Erythroblast (primary cell): ENCODE measurements around the gene SLC35G6.
"Not testable (repeated sequence)": the region's sequence is repeated elsewhere in the genome, so short reads cannot be mapped to it uniquely, and the experiment has no call there.

ENCODE experiments used
- DNase-seq, 2 experiments: peaks; one replicate each; lab custom pipeline; 2025; lab: John Stamatoyannopoulos, UW
- GATA1 ChIP-seq: IDR thresholded peaks from 2 replicates; pipeline ENCODE4 v1.6.1; 2011; ENCODE audit warnings: low read depth, mild to moderate bottlenecking, control low read depth, low read length, moderate library complexity
- POLR2A ChIP-seq: IDR thresholded peaks from 2 replicates; pipeline ENCODE4 v1.6.1; 2011; ENCODE audit warnings: mild to moderate bottlenecking, low read length

Gene SLC35G6

DNA sequence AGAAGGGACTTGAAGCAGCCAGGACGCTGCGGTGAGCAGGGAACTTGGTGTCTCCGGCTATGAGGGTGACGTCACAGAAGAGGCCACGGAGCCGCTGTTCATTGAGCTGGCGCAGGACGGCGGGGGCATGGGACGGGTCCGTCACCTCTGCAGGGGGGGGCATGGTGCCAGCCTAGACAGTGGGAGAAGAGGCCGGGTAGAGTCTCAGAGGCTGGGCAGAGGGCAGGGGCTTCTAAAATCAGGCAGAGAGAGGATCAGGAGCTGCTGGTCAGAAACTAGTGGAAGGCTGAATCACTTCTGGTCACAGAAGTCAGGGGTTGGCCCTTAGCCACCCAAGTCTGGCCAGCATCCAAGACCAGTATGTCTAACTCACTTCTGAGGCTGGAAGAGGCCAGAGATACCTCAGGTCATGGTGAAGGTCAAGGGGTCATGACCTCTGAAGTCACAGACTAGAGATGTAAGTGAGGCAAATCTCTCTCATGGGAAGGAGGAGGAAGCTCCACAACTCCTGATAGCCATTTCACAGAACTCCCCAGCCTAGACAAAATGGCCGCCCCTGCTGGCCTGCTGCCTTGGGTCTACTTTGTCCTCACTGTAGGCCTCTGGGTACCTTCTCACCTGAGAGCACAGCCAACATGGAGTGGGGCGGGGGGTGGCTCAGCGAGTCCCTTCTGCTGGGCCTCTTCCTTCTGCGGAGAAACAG is 14.5 kb upstream of the SLC35G6 start:
- DNase-seq = peak; percentile 71 to 74

DNA sequence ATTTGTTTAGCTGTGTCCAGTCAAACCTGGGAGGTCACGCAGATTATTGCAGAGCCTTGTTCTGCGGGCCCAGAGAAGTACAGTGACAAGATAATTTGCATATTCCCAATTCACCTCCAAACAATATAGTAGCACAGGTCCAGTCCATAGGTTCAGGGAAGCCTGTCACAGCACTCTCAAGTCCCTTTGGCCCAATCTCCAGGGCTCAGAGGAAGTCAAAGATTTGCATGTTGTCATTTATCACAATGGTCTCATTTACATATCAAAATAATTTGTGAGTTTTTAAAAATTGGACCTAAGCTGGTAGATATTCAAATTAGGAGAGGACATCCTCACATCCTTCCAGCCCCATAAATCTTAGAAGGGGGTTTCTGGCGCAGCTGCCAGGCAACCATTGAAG is 13.7 kb upstream of the SLC35G6 start:
- TF ChIP-seq POLR2A (no peak), GATA1 (no peak)

More for the DNA sequence above, 14.5 kb upstream of the SLC35G6 start:
- TF ChIP-seq POLR2A = no peak
- TF ChIP-seq GATA1 = no peak

DNA sequence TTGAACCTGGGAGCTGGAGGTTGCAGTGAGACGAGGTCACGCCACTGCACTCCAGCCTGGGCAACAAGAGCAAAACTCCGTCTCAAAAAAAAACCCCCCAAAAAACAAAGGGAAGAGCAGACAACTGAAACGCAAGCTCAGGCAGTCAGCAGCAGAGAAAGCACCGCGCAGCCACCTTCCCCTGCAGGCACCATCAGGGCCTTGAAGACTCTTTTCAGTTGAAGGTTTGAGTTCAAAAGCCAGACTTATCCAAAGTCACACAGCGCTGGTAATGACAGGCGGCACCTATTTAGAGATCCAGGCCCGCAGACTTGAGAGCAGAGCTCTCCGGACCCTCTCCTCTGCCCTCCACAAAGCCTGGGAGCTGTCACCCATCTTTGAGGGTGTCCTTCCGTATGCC is 13.0 kb upstream of the SLC35G6 start:
- DNase-seq = no peak
- no peak for TF ChIP-seq POLR2A
- no peak for TF ChIP-seq GATA1

More for the DNA sequence above, 13.7 kb upstream of the SLC35G6 start:
- DNase-seq = no peak

DNA sequence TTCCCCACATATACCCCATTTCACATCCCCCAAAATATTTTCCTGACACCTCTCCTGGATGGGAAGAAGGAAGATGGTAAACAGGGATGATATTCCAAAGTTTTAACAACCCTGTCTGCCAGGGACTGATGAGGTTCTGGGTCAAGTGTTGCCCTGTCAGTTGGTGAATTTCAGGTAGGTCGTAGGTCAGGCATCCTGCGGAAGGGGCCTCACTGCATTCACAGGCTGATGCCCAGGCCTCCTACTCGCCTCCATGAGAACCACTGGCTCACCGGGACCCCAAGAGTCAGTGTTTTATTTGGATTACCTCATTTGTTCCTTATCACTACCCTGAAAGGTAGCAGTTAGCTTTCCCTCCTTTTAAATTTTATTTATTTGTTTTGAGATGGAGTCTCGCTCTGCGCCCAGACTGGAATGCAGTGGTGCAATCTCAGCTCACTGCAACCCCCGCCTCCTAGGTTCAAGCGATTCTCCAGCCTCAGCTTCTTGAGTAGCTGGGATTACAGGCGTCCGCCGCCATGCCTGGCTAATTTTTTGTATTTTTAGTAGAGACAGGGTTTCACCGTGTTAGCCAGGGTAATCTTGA is 12.3 kb upstream of the SLC35G6 start:
- no peak for DNase-seq
- TF ChIP-seq POLR2A (no peak), GATA1 (no peak)

- not testable (repeated sequence) for DNase-seq
Measured at GRCh38 chr17:7469843-7470242, 11.4 kb upstream of the SLC35G6 start.

DNA sequence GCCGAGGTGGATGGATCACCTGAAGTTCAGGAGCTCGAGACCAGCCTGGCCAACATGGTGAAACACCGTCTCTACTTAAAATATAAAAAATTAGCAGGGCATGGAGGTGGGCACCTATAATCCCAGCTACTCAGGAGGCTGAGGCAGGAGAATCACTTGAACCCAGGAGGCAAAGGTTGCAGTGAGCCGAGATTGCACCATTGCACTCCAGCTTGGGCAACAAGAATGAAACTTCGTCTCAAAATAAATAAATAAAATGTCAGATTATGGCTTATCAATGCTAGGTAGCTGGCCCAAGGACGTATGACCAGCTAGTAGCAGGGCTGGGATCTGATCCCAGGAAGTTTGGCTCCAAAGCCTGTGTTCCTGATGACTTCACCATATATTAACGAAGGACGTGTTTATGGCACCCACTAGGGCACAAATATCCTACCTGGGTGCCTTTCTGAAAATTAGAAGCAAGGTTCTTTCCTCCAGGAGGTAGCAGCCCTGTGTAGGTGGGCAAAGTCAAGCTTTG is 10.7 kb upstream of the SLC35G6 start:
- not testable (repeated sequence) for DNase-seq

- no peak for TF ChIP-seq POLR2A
- no peak for TF ChIP-seq GATA1
- DNase-seq = no peak
Measured at GRCh38 chr17:7471729-7472128, 9.5 kb upstream of the SLC35G6 start.

- DNase-seq = not testable (repeated sequence)
Measured at GRCh38 chr17:7474767-7475166, 6.5 kb upstream of the SLC35G6 start.

GRCh38 chr17:7475764-7476422 is 5.4 kb upstream of the SLC35G6 start:
- TF ChIP-seq POLR2A (peak; percentile 48), GATA1 (peak; percentile 45)
- DNase-seq = peak; percentile 92 to 95

- DNase-seq = peak in 1 of 2 experiments; percentile 76
- TF ChIP-seq POLR2A (no peak), GATA1 (no peak)
Measured at GRCh38 chr17:7476494-7476893, 4.8 kb upstream of the SLC35G6 start.

GRCh38 chr17:7476951-7477350 is 4.3 kb upstream of the SLC35G6 start:
- TF ChIP-seq POLR2A = no peak
- no peak for TF ChIP-seq GATA1

GRCh38 chr17:7477392-7478275 is 3.6 kb upstream of the SLC35G6 start:
- peak; percentile 74 to 76 for DNase-seq
- no peak for TF ChIP-seq GATA1

More at GRCh38 chr17:7476951-7477350, 4.3 kb upstream of the SLC35G6 start:
- no peak for DNase-seq

GRCh38 chr17:7478276-7479212 is 2.7 kb upstream of the SLC35G6 start:
- TF ChIP-seq POLR2A (peak; percentile 50), GATA1 (no peak)
- DNase-seq = peak; percentile 83 to 84
